Adrenal gland (tissue), 12 donors: ENCODE data around the gene SPAG7. TPM values are rescaled to one million over a fixed set of nuclear protein-coding genes. Genes with fewer than 3 reads are reported as not detected.

Experiments
- DNase-seq, 7 donors: peaks; one replicate each; pipeline ENCODE4 v3.0.0-alpha.2; 2019 to 2020
- H3K27ac ChIP-seq, 5 donors: fragments of 200-600 bp; sonication (generic) in 4 of 5; 1 replicate in 3 of 5; 2 replicates in 2 of 5; pipeline versions ENCODE4 v1.5.1 to v1.8.0; 2016 to 2020; ENCODE audit warnings: mild to moderate bottlenecking in 1 of 5
- H3K27me3 ChIP-seq: fragments of 200-600 bp; 2 replicates; pipeline ENCODE4 v1.8.0; 2021
- H3K36me3 ChIP-seq, 2 donors: fragments of 200-600 bp; replicated peaks in 1 of 2; 1 replicate in 1 of 2; 2 replicates in 1 of 2; pipeline versions ENCODE4 v1.5.1 to v1.8.0; 2018 to 2022
- H3K4me1 ChIP-seq, 2 donors: fragments of 200-600 bp; replicated peaks in 1 of 2; 1 replicate in 1 of 2; 2 replicates in 1 of 2; pipeline versions ENCODE4 v1.5.1 to v1.8.0; 2018 to 2021
- H3K4me3 ChIP-seq, 4 donors: fragments of 200-600 bp; sonication (generic) in 3 of 4; one replicate each; pipeline ENCODE4 v1.5.1; 2016 to 2018
- H3K9me3 ChIP-seq, 3 donors: fragments of 200-600 bp; sonication (generic) in 1 of 3; replicated peaks in 1 of 3; 1 replicate in 2 of 3; 2 replicates in 1 of 3; pipeline versions ENCODE4 v1.5.1 to v1.8.0; 2016 to 2021
- CTCF ChIP-seq, 6 experiments: fragments of 450-650 bp in 4 of 6; fragments of 200-600 bp in 2 of 6; sonication (generic) in 1 of 6; IDR thresholded peaks; 1 replicate in 5 of 6; 2 replicates in 1 of 6; pipeline versions ENCODE4 v1.5.1 to v1.8.0; 2016 to 2021; ENCODE audit warnings: antibody characterized with exemption in 6 of 6, mild to moderate bottlenecking in 2 of 6, moderate library complexity in 1 of 6
- POLR2A ChIP-seq, 2 donors: fragments of 450-650 bp; IDR thresholded peaks; one replicate each; pipeline ENCODE4 v1.6.1; 2017; ENCODE audit warnings: antibody characterized with exemption in 2 of 2, mild to moderate bottlenecking in 2 of 2, moderate library complexity in 1 of 2
- WGBS, 4 donors: extraction: QIAGEN DNeasy Blood & Tissue Kit in 2 of 4; methylation state at CpG; one replicate each; pipeline versions ENCODE4 v1.1.5 to v1.1.7; 2013 to 2017; 5-methylcytosine and 5-hydroxymethylcytosine counted together
- intact Hi-C, 2 donors: fragments of 100-400 bp; cut with DNase I; formaldehyde crosslinking; loops; one replicate each; pipeline versions ENCODE4 v1.14.1 to v1.15.0; 2022 to 2023
- polyA plus RNA-seq, 3 donors: library from polyadenylated mRNA; stranded (reverse); fragments of 200-250 nt in 2 of 3; fragments of 350-450 nt in 1 of 3; fragmentation: Illumina TruSeq in 1 of 3; extraction: RNeasy Lipid Tissue Mini Kit (QIAGEN cat#74804) in 1 of 3; gene quantifications; one replicate each; pipeline ENCODE4 v1.2.3, GENCODE V29; 2013 to 2014
- total RNA-seq, 9 donors: library from RNA; depleted of rRNA in 4 of 9; stranded (reverse); fragments of >200 nt in 4 of 9; fragments of 120-200 nt in 1 of 9; fragmentation: NEBNext Ultra II Directional in 1 of 9; extraction: Animal tissue kit (Norgen Biotek cat#: 25700) in 1 of 9; gene quantifications; one replicate each; pipeline versions ENCODE4 v1.1.0 to v1.2.4, GENCODE V29; 2013 to 2023
- donor health status: healthy with polysubstance abuse.
- donor health status: Bipolar disorder and iron deficiency.
- donor health status: DM: yes; HTN: yes; CAD: no.
- donor health status: DM: no; HTN: no; CAD: no.
- donor health status: DM: no; HTN: no; CAD: no.
- donor health status: DM: yes; HTN: yes; CAD: no.

Gene SPAG7
- total and polyA plus RNA-seq, 12 donors, result 44.3 to 120 (median 73.5) TPM

- TF ChIP-seq POLR2A (IDR thresholded peaks at IDR 0.05), result no peak
- no peak for DNase-seq
- intact Hi-C loops, result no loop called here
- Histone ChIP-seq H3K9me3 (no peaks in the 10 kb centered on the region), H3K27ac (no peak overlapping the region), H3K4me1 (no peaks in the 10 kb centered on the region), H3K4me3 (no peak overlapping the region), H3K36me3 (peaks cover 0 to 20% of the 10 kb centered on the region in 2 donors), H3K27me3 (no peaks in the 10 kb centered on the region)
- WGBS, 4 donors, result 85 to 92% (median 90%) methylated on average over 10 to 18 of the region's 18 CpGs
Observed at GRCh38 chr17:4959261-4959965, 8.2 kb downstream of the SPAG7 start.

GRCh38 chr17:4958102-4958501 is 9.5 kb downstream of the SPAG7 start:
- H3K27me3 ChIP-seq, result no peaks in the 10 kb centered on the region
- H3K9me3 ChIP-seq, result no peaks in the 10 kb centered on the region
- H3K4me1 ChIP-seq, result no peaks in the 10 kb centered on the region
- WGBS, 4 donors, result 77 to 85% (median 78%) methylated on average over 3 of the region's 3 CpGs
- no peak overlapping the region for H3K27ac ChIP-seq
- no peak overlapping the region for H3K4me3 ChIP-seq
- no peak for DNase-seq
- intact Hi-C loops, result no loop called here
- TF ChIP-seq POLR2A (IDR thresholded peaks at IDR 0.05) (no peak), CTCF (IDR thresholded peaks at IDR 0.05) (no peak)
- peaks cover 0 to 20% of the 10 kb centered on the region in 2 donors for H3K36me3 ChIP-seq

GRCh38 chr17:4956493-4957061 is 11.0 kb downstream of the SPAG7 start:
- intact Hi-C loops, result no loop called here
- H3K36me3 ChIP-seq, result peaks cover 0 to 20% of the 10 kb centered on the region in 2 donors
- no peak for DNase-seq

GRCh38 chr17:4955091-4955490 is 12.5 kb downstream of the SPAG7 start:
- H3K4me3 ChIP-seq, result no peak overlapping the region
- peaks cover 5 to 9% of the 10 kb centered on the region in 2 donors for H3K4me1 ChIP-seq
- H3K27me3 ChIP-seq, result no peaks in the 10 kb centered on the region
- TF ChIP-seq CTCF (IDR thresholded peaks at IDR 0.05) (no peak), POLR2A (IDR thresholded peaks at IDR 0.05) (no peak)
- no peaks in the 10 kb centered on the region for H3K9me3 ChIP-seq
- peaks cover 0 to 12% of the 10 kb centered on the region in 2 donors for H3K36me3 ChIP-seq
- WGBS, 4 donors, result 92 to 96% (median 94%) methylated on average over 7 to 8 of the region's 8 CpGs
- intact Hi-C loops, result no loop called here
- no peak for DNase-seq
- H3K27ac ChIP-seq, result no peak overlapping the region

More at GRCh38 chr17:4956493-4957061, 11.0 kb downstream of the SPAG7 start:
- Histone ChIP-seq H3K27ac (no peak overlapping the region), H3K9me3 (no peaks in the 10 kb centered on the region), H3K4me3 (no peak overlapping the region), H3K27me3 (no peaks in the 10 kb centered on the region), H3K4me1 (no peaks in the 10 kb centered on the region)
- 78 to 88% (median 87%) methylated on average over 9 to 10 of the region's 10 CpGs for WGBS, 4 donors
- TF ChIP-seq POLR2A (IDR thresholded peaks at IDR 0.05) (no peak), CTCF (IDR thresholded peaks at IDR 0.05) (peak in 1 of 6 experiments; percentile 6)
